OCI-M1 (cell line): ENCODE measurements around the gene SLC25A27.
A peak's percentile ranks its signal among the peaks of the same experiment; 100 is the strongest.

ENCODE experiments used
- DNase-seq: peaks from one replicate; lab custom pipeline; 2025; lab: John Stamatoyannopoulos, UW

SLC25A27 gene

GRCh38 chr6:46651006-46651405, 1.8 kb upstream of the SLC25A27 start:
- no peak for DNase-seq

GRCh38 chr6:46651816-46652215, 959 bp upstream of the SLC25A27 start:
- DNase-seq: no peak

GRCh38 chr6:46652232-46652602, 558 bp upstream of the SLC25A27 start:
- no peak for DNase-seq

GRCh38 chr6:46653439-46654195, 842 bp downstream of the SLC25A27 start:
- peak; percentile 22 for DNase-seq

- peak; percentile 74 for DNase-seq
Measured at GRCh38 chr6:46655803-46656202, 3.0 kb downstream of the SLC25A27 start.

GRCh38 chr6:46657642-46658041, 4.9 kb downstream of the SLC25A27 start:
- no peak for DNase-seq

GRCh38 chr6:46661483-46661882, 8.7 kb downstream of the SLC25A27 start:
- DNase-seq: no peak

GRCh38 chr6:46667377-46667776, 14.6 kb downstream of the SLC25A27 start:
- no peak for DNase-seq

- no peak for DNase-seq
Measured at GRCh38 chr6:46674410-46674809, 21.6 kb downstream of the SLC25A27 start.

GRCh38 chr6:46676604-46677313, 24.0 kb downstream of the SLC25A27 start:
- DNase-seq: no peak

GRCh38 chr6:46677314-46677654, 24.5 kb downstream of the SLC25A27 start:
- DNase-seq: peak; percentile 46

- DNase-seq: peak; percentile 36
Measured at GRCh38 chr6:46684771-46685170, 32.0 kb downstream of the SLC25A27 start.

GRCh38 chr6:46687619-46688097, 34.9 kb downstream of the SLC25A27 start, which contains the start of gene TDRD6:
TDRD6 (plus strand) TSS chr6:46687885; CDS start chr6:46688129, 244 bp downstream.
- no peak for DNase-seq

GRCh38 chr6:46688117-46688965, 35.6 kb downstream of the SLC25A27 start:
- no peak for DNase-seq

- no peak for DNase-seq
Measured at GRCh38 chr6:46688966-46689335, 36.2 kb downstream of the SLC25A27 start.

GRCh38 chr6:46689657-46690056, 36.9 kb downstream of the SLC25A27 start:
- no peak for DNase-seq

GRCh38 chr6:46690141-46690755, 37.5 kb downstream of the SLC25A27 start:
- DNase-seq: no peak

- no peak for DNase-seq
Measured at GRCh38 chr6:46690911-46691451, 38.2 kb downstream of the SLC25A27 start.

GRCh38 chr6:46699970-46700369, 47.2 kb downstream of the SLC25A27 start:
- DNase-seq: no peak

- peak; percentile 71 for DNase-seq
Measured at GRCh38 chr6:46704562-46704961, 51.8 kb downstream of the SLC25A27 start.

GRCh38 chr6:46706464-46706863, 53.7 kb downstream of the SLC25A27 start:
- no peak for DNase-seq

- DNase-seq: no peak
Measured at GRCh38 chr6:46711491-46711890, 58.7 kb downstream of the SLC25A27 start.
